Suppressor macrophage (primary cell): ENCODE measurements around the gene VWA8.
"Not testable (repeated sequence)": the region's sequence is repeated elsewhere in the genome, so short reads cannot be mapped to it uniquely, and the experiment has no call there.

ENCODE experiments used
- DNase-seq, 4 experiments: peaks; one replicate each; pipeline ENCODE4 v3.0.0-alpha.2; 2020 to 2022

VWA8 gene

GRCh38 chr13:41848435-41849255 lies 112.3 kb downstream of the VWA8 start:
- no peak for DNase-seq

GRCh38 chr13:41847216-41847615 lies 113.7 kb downstream of the VWA8 start:
- DNase-seq, result no peak

GRCh38 chr13:41842036-41842620 lies 118.8 kb downstream of the VWA8 start:
- DNase-seq, result peak in 3 of 4 experiments; percentile 2 to 65 (median 63)

GRCh38 chr13:41837629-41838028 lies 123.3 kb downstream of the VWA8 start:
- DNase-seq, result peak in 3 of 4 experiments; percentile 8 to 80 (median 78)

GRCh38 chr13:41835871-41836270 lies 125.0 kb downstream of the VWA8 start:
- DNase-seq, result no peak

- not testable (repeated sequence) for DNase-seq
Measured at GRCh38 chr13:41834697-41835096, 126.2 kb downstream of the VWA8 start.

GRCh38 chr13:41833831-41834230 lies 127.1 kb downstream of the VWA8 start:
- no peak for DNase-seq

- no peak for DNase-seq
Measured at GRCh38 chr13:41833201-41833600, 127.7 kb downstream of the VWA8 start.

- peak; percentile 51 to 83 (median 64) for DNase-seq
Measured at GRCh38 chr13:41827507-41828213, 133.2 kb downstream of the VWA8 start.

- no peak for DNase-seq
Measured at GRCh38 chr13:41825691-41826090, 135.2 kb downstream of the VWA8 start.

- DNase-seq, result no peak
Measured at GRCh38 chr13:41823476-41823875, 137.4 kb downstream of the VWA8 start.

GRCh38 chr13:41822560-41822959 lies 138.3 kb downstream of the VWA8 start:
- DNase-seq, result no peak

GRCh38 chr13:41821238-41821594 lies 139.7 kb downstream of the VWA8 start:
- DNase-seq, result no peak

GRCh38 chr13:41820581-41821237 lies 140.2 kb downstream of the VWA8 start:
- no peak for DNase-seq

GRCh38 chr13:41816057-41816456 lies 144.9 kb downstream of the VWA8 start:
- no peak for DNase-seq

- DNase-seq, result no peak
Measured at GRCh38 chr13:41813426-41813825, 147.5 kb downstream of the VWA8 start.

- DNase-seq, result no peak
Measured at GRCh38 chr13:41812851-41813250, 148.1 kb downstream of the VWA8 start.

GRCh38 chr13:41812237-41812636 lies 148.7 kb downstream of the VWA8 start:
- no peak for DNase-seq

- no peak for DNase-seq
Measured at GRCh38 chr13:41811588-41812021, 149.3 kb downstream of the VWA8 start.

GRCh38 chr13:41809962-41810361 lies 150.9 kb downstream of the VWA8 start:
- peak in 2 of 4 experiments; percentile 54 to 58 for DNase-seq

GRCh38 chr13:41803445-41803735 lies 157.5 kb downstream of the VWA8 start:
- not testable (repeated sequence) for DNase-seq

GRCh38 chr13:41802684-41803444 lies 158.0 kb downstream of the VWA8 start:
- no peak for DNase-seq
